HEK293 (cell line): ENCODE results near the gene MAGI2.

Source experiments
- CTCF ChIP-seq: fragments of 450-650 bp; formaldehyde crosslinking; IDR thresholded peaks from 2 replicates; pipeline ENCODE4 v1.5.1; 2016; ENCODE audit warnings: missing biosample characterization, missing genetic modification characterization
- PBX3 ChIP-seq: sonication (generic); formaldehyde crosslinking; IDR thresholded peaks from 2 replicates; pipeline ENCODE4 v1.8.1; 2022; ENCODE audit warnings: mild to moderate bottlenecking, moderate library complexity, missing genetic modification reagents
- ZBTB48 ChIP-seq: fragments of 450-650 bp; formaldehyde crosslinking; IDR thresholded peaks from 2 replicates; pipeline ENCODE4 v1.5.1; 2016; ENCODE audit warnings: missing biosample characterization, missing genetic modification characterization
- ZFP3 ChIP-seq: fragments of 450-650 bp; formaldehyde crosslinking; IDR thresholded peaks from 2 replicates; pipeline ENCODE4 v1.5.1; 2016; ENCODE audit warnings: low read depth, missing biosample characterization, missing genetic modification characterization
- ZNF140 ChIP-seq: fragments of 450-650 bp; formaldehyde crosslinking; IDR thresholded peaks from 2 replicates; pipeline ENCODE4 v1.5.1; 2016; ENCODE audit warnings: missing biosample characterization, missing genetic modification characterization
- ZNF416 ChIP-seq: fragments of 450-650 bp; formaldehyde crosslinking; IDR thresholded peaks from 2 replicates; pipeline ENCODE4 v1.5.1; 2016; ENCODE audit warnings: missing biosample characterization, missing genetic modification characterization
- ZNF768 ChIP-seq: fragments of 450-650 bp; formaldehyde crosslinking; IDR thresholded peaks from 2 replicates; pipeline ENCODE4 v1.5.1; 2018; ENCODE audit warnings: missing biosample characterization, mild to moderate bottlenecking, missing genetic modification characterization
- ZNF777 ChIP-seq: fragments of 450-650 bp; formaldehyde crosslinking; IDR thresholded peaks from 2 replicates; pipeline ENCODE4 v1.5.1; 2017; ENCODE audit warnings: missing biosample characterization, missing genetic modification characterization, borderline replicate concordance

GRCh38 chr7:78850093-78850740, 603.2 kb downstream of the MAGI2 start:
- TF ChIP-seq ZNF777 (tag by site-specific recombination) (no peak), PBX3 (CRISPR knock-in tag) (no peak), ZBTB48 (no peak), CTCF (tag by site-specific recombination) (no peak), ZNF768 (tag by site-specific recombination) (no peak), ZFP3 (tag by site-specific recombination) (no peak), ZNF416 (no peak), ZNF140 (tag by site-specific recombination) (no peak)
